Fibroblast of pulmonary artery (primary cell): ENCODE data around the gene IFIT2.
"Not testable (repeated sequence)": the region's sequence is repeated elsewhere in the genome, so short reads cannot be mapped to it uniquely, and the experiment has no call there.

ENCODE experiments used
- DNase-seq: peaks from one replicate; pipeline ENCODE4 v3.0.0-alpha.2; 2010; ENCODE audit warnings: low read depth
- H3K4me3 ChIP-seq: replicated peaks from 2 replicates; pipeline ENCODE4 v1.5.1; 2011; ENCODE audit warnings: low read depth, mild to moderate bottlenecking, control low read depth, low read length, moderate library complexity
- TF ChIP-seq, protein P1 (sequence below): IDR thresholded peaks from 2 replicates; pipeline ENCODE4 v1.5.1; 2011; ENCODE audit warnings: mild to moderate bottlenecking, control low read depth, low read length, inconsistent platforms; ENCODE audit errors: missing control alignments

Gene IFIT2

DNA sequence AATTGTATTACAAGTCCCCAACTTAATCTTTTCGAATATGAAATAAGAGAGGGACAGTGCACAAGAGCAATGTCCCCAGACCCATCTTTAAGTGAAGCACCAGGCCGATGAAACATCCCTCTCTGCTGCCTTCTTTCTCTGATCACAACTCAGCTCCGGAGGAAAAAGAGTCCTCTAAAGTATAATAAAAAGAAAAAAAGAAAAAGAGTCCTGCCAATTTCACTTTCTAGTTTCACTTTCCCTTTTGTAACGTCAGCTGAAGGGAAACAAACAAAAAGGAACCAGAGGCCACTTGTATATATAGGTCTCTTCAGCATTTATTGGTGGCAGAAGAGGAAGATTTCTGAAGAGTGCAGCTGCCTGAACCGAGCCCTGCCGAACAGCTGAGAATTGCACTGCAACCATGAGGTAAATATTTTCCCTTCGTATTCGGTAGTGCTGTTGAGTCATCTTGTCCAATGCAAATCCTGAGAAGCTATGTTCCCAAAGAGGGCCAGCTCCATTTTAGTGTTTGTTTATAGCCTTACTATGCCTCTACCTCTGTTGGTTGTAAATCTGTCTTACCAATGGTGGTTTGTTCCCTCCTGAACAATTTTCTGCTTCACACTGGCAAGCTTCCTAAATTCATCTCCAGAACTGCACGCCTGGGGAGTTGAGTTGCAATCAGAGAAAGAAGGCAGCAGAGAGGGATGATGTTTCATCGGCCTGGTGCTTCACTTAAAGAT, at the start of gene IFIT2:
IFIT2 (plus strand) TSS at position 326 of the 725 bp plus-strand sequence; CDS start at position 404, 78 bp downstream.
- peak within 1 kb of the TSS; percentile 55 for H3K4me3 ChIP-seq
- peak; percentile 76 for DNase-seq
- TF ChIP-seq, protein P1, sequence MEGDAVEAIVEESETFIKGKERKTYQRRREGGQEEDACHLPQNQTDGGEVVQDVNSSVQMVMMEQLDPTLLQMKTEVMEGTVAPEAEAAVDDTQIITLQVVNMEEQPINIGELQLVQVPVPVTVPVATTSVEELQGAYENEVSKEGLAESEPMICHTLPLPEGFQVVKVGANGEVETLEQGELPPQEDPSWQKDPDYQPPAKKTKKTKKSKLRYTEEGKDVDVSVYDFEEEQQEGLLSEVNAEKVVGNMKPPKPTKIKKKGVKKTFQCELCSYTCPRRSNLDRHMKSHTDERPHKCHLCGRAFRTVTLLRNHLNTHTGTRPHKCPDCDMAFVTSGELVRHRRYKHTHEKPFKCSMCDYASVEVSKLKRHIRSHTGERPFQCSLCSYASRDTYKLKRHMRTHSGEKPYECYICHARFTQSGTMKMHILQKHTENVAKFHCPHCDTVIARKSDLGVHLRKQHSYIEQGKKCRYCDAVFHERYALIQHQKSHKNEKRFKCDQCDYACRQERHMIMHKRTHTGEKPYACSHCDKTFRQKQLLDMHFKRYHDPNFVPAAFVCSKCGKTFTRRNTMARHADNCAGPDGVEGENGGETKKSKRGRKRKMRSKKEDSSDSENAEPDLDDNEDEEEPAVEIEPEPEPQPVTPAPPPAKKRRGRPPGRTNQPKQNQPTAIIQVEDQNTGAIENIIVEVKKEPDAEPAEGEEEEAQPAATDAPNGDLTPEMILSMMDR = no peak

DNA sequence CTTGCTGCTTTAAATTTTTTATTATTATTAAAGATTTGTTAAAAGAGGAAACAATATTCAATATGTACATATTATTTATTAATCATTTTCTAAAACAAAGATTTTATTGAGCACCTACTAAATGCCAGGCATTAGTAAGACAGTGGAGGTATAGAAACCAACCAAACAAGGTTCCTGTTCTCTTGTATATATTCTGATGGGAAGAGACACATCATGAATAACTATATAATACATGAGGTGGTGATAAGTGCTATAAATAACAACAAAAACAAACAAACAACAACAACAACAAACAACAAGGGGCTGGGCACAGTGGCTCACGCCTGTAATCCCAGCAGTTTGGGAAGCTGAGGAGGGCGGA, 49.6 kb upstream of the IFIT2 start:
- H3K4me3 ChIP-seq = peak overlapping the region; percentile 96
- DNase-seq = no peak
- TF ChIP-seq, protein P1 = no peak

DNA sequence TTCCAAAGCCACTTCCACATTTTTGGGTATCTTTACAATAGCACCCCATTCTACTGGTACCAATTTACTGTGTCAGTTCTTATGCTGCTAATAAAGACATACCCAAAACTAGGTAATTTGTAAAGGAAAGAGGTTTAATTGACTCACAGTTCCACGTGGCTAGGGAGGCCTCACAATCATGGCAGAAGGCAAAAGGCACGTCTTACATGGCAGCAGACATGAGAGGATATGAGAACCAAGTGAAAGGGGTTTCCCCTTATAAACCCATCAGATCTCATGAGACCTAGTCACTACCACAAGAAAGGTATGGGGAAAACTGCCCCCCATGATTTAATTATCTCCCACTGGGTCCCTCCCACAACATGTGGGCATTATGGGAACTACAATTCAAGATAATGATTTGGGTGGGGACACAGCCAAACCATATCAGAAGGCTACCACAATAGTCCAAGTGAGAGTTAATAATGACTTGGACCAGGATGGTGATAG, 46.7 kb upstream of the IFIT2 start:
- H3K4me3 ChIP-seq, DNase-seq: not testable (repeated sequence)

- no peak overlapping the region for H3K4me3 ChIP-seq
- DNase-seq = no peak
- TF ChIP-seq, protein P1 = no peak
Observed at GRCh38 chr10:89255793-89256192, 46.1 kb upstream of the IFIT2 start.

DNA sequence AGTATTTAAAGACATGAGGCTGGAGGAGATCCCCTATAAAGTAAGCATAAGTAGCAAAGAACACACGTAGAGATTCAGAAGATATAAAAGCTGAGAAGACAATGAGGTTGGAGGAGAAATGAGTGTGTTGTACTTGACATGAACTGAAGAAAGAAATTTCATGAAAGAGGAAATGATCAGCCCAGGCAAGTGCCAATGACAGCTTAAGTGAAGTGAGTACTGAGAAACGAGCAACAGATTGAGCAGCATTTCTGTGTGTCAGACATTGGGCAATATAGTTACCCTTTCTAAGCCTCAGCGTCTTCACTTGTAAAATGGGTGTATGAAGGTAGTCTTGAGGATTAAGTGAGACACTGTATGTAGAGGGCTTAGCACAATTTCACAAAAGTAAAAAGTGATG, 45.5 kb upstream of the IFIT2 start:
- DNase-seq = no peak
- TF ChIP-seq, protein P1 = no peak
- H3K4me3 ChIP-seq = no peak overlapping the region

DNA sequence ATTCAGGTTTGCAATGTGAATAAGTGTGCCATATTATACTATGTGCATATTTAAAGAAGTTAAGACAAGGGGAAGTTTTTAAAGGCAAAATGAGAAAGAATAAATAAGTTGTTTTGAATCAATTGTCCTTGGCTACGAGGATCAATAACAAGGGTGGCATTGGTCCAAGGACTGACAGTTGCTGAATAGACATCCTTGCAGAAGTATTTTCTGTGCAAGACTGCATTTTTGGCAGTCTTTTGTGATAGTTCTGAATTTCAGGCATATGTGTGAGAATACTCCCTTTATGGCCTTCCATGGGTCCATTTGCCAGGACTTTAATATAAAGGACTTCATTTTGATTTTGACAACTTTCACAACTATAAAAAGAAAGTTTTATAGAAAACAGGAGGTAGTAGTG, 44.9 kb upstream of the IFIT2 start:
- H3K4me3 ChIP-seq = no peak overlapping the region
- DNase-seq = no peak
- TF ChIP-seq, protein P1 = no peak

- no peak for DNase-seq
- TF ChIP-seq, protein P1 = no peak
- H3K4me3 ChIP-seq = no peak overlapping the region
Observed at GRCh38 chr10:89257581-89257980, 44.3 kb upstream of the IFIT2 start.
